Measurements from ENCODE around the gene PARD6A.

PARD6A gene

GRCh38 chr16:67704110-67704509 lies 43.4 kb downstream of the PARD6A start:
- Mint-ChIP-seq H3K36me3 (ENCODE audit: low read depth) (peaks cover 10% of the 10 kb centered on the region), H3K4me3 (no peak overlapping the region), H3K27ac (no peak overlapping the region), H3K4me1 (peaks cover 10% of the 10 kb centered on the region), H3K27me3 (ENCODE audit: low read depth) (no peaks in the 10 kb centered on the region), H3K9me3 (no peaks in the 10 kb centered on the region)
- TF ChIP-seq CTCF (IDR thresholded peaks at IDR 0.05; ENCODE audit: unreplicated experiment in 3 of 3), result no peak

DNA sequence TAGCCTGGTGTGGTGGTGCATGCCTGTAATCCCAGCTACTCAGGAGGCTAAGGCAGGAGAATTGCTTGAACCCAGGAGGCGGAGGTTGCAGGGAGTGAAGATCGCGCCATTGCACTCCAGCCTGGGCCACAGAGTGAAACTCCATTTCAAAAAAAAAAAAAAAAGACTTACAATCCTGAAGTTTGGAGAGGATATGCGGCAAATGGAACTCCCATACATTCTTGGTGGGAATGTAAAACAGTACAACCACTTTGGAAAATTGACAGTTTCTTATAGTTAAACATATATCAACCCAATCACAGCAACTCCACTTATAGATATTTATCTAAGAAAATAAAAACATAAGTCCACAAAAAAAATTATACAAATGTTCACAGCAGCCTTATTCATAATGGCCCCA lies 46.5 kb downstream of the PARD6A start:
- Mint-ChIP-seq H3K36me3 (ENCODE audit: low read depth) (peaks cover 23% of the 10 kb centered on the region), H3K4me3 (no peak overlapping the region), H3K27me3 (ENCODE audit: low read depth) (no peaks in the 10 kb centered on the region), H3K27ac (no peak overlapping the region), H3K9me3 (no peaks in the 10 kb centered on the region), H3K4me1 (peaks cover 10% of the 10 kb centered on the region)
- TF ChIP-seq CTCF (IDR thresholded peaks at IDR 0.05; ENCODE audit: unreplicated experiment in 3 of 3), result no peak

- H3K27ac Mint-ChIP-seq, result no peak overlapping the region
- H3K4me3 Mint-ChIP-seq, result no peak overlapping the region
- no peaks in the 10 kb centered on the region for H3K9me3 Mint-ChIP-seq
- no peaks in the 10 kb centered on the region for H3K27me3 Mint-ChIP-seq (ENCODE audit: low read depth)
- no peak for TF ChIP-seq CTCF (IDR thresholded peaks at IDR 0.05; ENCODE audit: unreplicated experiment in 3 of 3)
- H3K4me1 Mint-ChIP-seq, result peaks cover 10% of the 10 kb centered on the region
- H3K36me3 Mint-ChIP-seq (ENCODE audit: low read depth), result peaks cover 23% of the 10 kb centered on the region
These were observed 47.0 kb downstream of the PARD6A start for GRCh38 chr16:67707790-67708189.

- no peak overlapping the region for H3K27ac Mint-ChIP-seq
These were observed 47.6 kb downstream of the PARD6A start for GRCh38 chr16:67708368-67708771.

DNA sequence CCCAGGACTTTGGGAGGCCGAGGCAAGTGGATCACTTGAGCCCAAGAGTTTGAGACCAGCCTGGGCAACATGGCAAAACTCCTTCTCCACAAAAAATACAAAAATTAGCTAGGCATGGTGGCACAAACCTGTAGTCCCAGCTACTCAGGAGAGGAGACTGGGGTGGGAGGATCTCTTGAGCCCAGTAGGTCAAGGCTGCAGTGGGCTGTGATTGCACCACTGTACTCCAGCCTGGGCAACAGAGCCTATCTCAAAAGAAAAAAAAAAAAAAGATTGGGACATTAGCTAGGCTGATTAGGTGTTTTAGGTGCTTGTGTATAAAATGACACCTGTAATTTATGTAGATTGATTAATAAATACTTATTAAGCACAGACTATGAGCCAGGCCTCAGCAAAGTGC lies 48.3 kb downstream of the PARD6A start:
- peaks cover 30% of the 10 kb centered on the region for H3K36me3 Mint-ChIP-seq (ENCODE audit: low read depth)
- H3K27ac Mint-ChIP-seq, result no peak overlapping the region
- H3K4me1 Mint-ChIP-seq, result peaks cover 10% of the 10 kb centered on the region
- no peaks in the 10 kb centered on the region for H3K9me3 Mint-ChIP-seq
- TF ChIP-seq CTCF (IDR thresholded peaks at IDR 0.05; ENCODE audit: unreplicated experiment in 3 of 3), result no peak
- H3K27me3 Mint-ChIP-seq (ENCODE audit: low read depth), result no peaks in the 10 kb centered on the region
- H3K4me3 Mint-ChIP-seq, result no peak overlapping the region

More at GRCh38 chr16:67708368-67708771, 47.6 kb downstream of the PARD6A start:
- no peaks in the 10 kb centered on the region for H3K9me3 Mint-ChIP-seq
- H3K4me1 Mint-ChIP-seq, result peaks cover 10% of the 10 kb centered on the region
- TF ChIP-seq CTCF (IDR thresholded peaks at IDR 0.05; ENCODE audit: unreplicated experiment in 3 of 3), result no peak
- H3K27me3 Mint-ChIP-seq (ENCODE audit: low read depth), result no peaks in the 10 kb centered on the region
- H3K36me3 Mint-ChIP-seq (ENCODE audit: low read depth), result peaks cover 26% of the 10 kb centered on the region
- no peak overlapping the region for H3K4me3 Mint-ChIP-seq

DNA sequence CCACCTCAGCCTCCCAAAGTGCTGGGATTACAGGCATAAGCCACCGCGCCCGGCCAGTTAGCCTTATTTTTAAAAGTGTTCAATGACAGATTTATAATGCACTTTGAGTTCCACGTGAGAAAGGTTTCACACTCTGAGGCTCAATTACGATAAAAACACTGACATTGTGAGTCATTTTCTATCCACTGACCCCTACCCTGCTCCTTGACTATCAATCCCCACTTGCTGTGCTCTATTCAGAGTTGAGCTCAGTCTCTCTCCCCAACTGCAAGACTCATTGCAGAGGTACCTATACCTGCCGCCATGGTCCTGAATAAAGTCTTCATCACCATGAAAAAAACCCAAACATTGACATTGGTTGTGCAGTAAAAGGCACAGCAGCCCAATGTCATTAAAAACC lies 49.8 kb downstream of the PARD6A start:
- Mint-ChIP-seq H3K4me1 (peaks cover 6% of the 10 kb centered on the region), H3K9me3 (no peaks in the 10 kb centered on the region), H3K27ac (no peak overlapping the region), H3K36me3 (ENCODE audit: low read depth) (peaks cover 30% of the 10 kb centered on the region), H3K27me3 (ENCODE audit: low read depth) (no peaks in the 10 kb centered on the region), H3K4me3 (no peak overlapping the region)
- no peak for TF ChIP-seq CTCF (IDR thresholded peaks at IDR 0.05; ENCODE audit: unreplicated experiment in 3 of 3)

All from nephron (organoid).